Superior temporal gyrus (tissue), 1 donor: ENCODE measurements around the gene RIPOR1.
A peak's percentile ranks its signal among the peaks of the same experiment; 100 is the strongest.

Source experiments
- DNase-seq: peaks from one replicate; pipeline ENCODE4 v3.0.0-alpha.2; 2016; ENCODE audit errors: extremely low spot score

Gene RIPOR1

DNA sequence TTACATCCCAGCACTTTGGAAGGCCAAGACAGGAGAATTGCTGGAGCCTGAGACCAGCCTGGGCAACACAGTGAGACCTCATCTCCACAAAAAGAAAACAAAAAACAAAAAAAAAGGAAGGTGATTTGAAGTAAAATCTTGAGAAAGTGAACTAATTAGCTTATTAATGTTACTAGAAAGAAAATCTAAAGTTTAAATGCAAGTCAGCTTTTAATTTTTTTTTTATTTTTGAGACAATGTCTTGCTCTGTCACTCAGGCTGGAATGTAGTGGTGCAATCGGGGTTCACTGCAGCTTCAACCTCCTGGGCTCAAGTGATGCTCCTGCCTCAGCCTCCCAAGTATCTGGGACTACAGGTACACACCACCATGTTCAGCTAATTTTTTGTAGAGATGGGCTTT lies 30.2 kb downstream of the RIPOR1 start:
- no peak for DNase-seq

DNA sequence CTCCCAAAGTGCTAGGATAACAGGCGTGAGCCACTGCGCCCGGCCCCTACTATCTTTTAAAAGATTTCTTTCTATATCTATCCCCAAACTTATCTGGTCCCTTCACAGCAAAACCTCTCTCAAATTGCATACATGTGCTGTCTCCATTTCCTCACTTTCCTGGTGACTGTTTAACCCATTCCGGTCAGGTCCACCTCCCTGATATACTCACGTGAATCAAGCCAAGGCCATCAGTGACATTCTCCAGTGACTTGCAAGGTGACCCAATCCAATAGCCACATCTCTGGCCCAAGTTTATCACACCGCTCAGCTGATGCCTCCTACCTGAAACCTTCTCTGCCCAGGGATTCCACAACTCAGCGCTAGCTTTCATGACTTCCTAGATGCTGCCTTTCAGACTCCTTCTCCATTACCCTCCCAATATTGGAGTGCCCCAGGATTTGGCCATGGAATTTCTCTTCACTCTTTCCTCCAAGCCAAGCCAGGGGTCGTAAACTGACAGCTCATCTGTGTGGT lies 32.3 kb downstream of the RIPOR1 start:
- DNase-seq, result no peak

DNA sequence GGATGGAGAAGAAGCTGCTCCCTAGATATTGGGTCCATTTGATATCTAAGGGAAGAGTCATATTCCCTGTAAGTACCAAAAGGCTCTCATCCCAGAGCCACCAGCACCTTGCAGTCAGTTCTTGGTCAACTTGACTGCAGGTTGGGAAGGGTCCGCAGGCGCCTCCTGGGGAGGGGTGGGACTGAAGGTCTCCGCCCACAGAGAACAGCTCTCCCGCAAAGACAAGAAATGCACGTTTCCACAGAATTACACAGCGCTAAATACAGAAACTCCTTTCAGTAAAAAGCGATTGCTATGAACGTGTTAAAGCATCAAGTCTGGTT lies 32.8 kb downstream of the RIPOR1 start:
- no peak for DNase-seq

DNA sequence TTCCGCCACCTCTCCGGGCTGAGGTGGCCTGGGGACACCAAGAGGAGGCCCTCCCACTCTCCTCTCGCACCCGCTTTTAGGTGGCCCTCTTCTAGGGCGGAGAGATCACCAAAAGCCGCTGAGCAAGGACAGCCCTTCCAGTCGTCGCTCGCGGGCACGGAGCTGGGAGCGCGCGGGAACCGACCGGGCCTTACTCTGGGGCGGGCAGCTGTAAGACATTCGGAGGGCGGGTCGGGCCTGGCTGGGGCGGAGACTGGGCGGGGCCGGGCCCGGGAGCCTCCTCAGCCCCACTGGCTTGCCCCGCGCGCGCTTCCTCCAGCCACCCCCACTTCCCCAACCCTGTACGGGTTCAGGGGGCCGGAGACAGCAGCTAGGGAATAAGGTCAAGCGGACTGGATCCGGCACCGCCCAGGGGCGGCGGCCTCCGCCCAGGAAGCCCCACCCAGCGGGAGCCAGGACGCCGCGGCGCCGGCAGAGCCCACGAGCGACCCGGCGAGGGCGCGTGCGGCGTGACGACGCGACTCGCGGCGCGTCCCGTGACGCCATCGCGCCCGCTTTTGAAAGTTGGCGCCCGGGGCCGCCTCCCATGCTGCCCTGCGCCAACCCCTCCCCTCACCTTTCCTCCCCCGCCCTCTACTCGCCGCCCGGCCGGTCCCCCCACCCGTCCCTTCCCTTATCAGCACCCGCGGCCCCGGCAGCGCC lies 33.3 kb downstream of the RIPOR1 start:
- peak; percentile 91 for DNase-seq

DNA sequence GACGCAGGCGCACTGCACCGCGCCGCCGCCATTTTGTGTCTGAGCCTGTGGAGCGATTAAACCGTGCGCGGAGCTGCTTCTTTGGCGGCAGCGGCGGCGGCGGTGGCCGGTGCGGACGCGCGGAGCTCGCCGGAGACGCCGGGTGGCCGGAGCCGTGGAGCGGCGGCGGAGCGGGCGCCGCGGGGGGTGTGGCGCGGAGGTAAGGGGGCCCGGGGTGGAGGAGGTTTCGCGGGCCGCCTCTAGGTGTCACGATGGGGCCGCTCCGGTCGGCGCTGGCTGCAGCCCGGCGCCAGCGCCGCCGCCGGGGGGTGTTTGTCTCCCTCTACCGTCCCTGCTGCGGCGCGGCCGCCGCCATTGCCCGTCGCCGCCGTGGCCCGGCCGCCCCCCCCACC lies 33.9 kb downstream of the RIPOR1 start, which contains the start of gene CTCF:
TSS of gene CTCF (plus strand) at position 1 of the 392 bp plus-strand sequence. CDS start 48,307 bp downstream, outside the sequence.
- DNase-seq, result peak; percentile 68

DNA sequence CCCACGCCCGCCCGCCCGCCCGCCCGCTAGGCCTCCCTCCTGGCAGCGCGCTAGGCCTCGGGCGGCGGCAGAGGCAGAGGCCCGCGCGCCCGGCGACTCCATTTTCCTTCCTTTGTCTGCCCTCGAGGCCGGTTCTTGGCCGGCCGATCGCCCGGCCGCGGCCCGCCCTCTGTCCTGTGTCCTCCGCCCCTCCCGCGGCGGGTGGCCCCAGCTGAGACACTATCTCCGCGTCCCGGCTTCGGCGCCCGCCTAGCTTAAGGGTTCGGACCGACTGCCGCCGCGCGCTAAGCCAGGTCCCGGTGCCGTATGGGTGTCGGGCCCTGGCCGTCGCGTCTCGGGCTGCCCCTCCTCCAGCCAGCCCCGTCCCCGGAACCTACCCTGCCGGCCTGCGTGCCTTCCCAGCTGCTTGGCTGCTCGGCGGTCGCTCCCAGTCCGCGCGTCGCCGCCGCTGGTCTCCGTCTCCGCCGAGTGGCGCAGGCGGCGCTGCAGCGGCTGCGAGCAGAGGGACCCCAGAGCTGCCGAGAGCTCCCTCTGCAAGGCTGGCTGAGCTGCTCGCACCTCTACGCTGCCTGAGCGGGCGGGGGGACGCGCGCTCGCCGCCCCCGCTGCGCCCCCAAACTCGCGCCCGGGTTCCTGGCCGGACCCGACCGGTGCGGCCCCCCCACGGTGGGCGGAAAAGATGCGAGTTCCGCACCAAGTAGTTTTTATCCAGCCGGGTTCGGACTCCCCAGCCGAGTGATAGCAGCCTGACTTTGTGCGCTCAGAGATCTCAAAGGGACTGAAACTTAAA lies 34.5 kb downstream of the RIPOR1 start:
- peak; percentile 47 for DNase-seq

DNA sequence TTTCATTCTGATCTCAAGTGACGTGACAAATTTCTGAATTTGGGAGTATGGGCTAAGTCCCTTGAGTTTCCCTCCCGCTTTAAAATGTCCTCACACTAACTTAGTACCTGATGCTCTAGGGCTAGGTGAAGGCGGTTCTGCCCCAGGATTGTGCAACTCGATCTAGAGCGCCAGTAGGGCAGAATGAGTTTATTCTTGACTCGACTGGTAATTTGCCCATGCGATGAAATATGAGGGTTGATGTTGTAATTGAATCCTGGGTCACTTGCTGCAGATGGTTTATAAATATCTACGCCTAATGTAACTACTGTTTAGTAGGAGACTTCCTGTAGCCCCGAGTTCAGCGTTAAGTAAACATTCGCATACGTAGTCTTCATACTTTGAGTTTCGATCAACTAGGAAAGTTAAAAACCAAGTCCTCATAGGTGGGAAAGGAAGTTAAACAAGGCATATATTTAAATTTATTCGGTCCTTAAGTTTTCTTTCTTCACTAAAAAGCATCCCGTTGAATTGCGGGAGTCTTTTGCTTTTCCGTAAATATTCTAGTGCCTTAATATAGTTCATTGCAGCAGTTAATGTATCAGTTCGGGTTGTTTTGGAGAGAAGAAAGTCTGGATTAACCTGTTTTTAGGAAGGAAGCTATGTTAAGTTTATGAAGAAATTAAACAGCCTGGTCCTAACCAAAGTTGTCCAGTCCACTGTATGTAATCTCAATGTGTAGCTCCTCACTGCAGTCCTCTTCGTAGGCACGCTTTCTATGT lies 35.3 kb downstream of the RIPOR1 start:
- peak; percentile 45 for DNase-seq

DNA sequence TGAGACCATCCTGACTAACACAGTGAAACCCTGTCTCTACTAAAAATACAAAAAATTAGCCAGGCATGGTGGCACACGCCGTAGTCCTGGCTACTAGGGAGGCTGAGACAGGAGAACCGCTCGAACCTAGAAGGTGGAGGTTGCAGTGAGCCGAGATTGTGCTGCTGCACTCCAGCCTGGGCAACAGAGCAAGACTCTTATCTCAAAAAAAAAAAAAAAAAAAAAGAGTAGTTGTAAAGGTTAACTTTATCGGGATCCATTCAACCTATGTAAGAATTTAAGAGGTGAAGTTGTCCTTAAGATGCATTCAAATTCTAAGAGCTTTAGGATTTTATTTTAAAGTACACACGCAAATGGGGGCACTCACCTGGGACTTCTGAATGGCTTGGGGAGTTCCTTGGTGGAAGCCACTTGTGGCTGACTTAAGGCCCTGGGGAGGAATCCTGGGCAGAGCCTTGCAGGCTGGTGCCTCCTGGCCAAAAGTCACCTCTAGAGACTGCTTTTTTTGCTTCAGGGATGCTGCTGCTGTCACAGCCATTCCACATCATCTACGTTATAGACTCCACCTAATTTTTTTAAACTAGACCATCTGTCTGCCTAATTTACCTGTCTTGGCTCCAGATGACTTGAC lies 37.0 kb downstream of the RIPOR1 start:
- no peak for DNase-seq

DNA sequence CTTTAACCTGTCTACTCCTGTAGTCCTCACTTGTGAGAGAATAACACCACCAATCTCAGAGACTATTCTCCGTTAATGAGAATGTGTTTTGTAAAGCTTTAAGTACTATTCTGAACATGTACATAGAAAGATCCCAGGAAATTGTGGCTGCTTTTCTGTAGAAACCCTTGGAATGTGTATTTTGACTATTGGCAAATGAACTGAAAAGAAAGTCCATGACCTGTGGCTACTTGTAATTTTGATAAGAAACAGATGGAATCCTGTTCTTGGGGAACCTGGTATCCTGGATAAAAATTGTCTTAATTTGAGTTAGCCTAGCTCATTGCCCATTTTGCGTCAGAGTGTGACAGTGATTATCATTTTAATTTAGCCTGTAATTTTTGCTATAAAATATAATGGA lies 42.8 kb downstream of the RIPOR1 start:
- no peak for DNase-seq

DNA sequence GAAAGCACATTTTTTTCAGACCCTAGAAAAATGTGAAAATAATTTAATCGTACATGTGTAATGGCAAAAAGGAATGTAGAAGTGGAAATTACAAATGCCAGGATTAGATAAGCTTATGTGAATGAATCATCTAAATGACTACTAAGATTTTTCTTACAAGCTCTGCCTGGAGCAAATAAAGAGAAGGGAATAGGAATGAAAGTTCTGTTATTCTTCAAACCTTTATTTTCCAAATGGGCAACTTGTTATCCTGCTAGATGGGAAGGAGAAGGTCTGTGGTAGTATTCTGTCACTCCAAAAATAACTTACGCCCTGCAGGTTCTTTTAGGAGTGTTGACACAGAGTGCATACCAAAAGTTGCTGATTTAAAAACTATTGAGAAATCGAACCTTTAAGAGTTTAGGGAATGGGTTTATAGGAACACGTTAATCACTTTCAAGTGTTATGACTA lies 43.4 kb downstream of the RIPOR1 start:
- no peak for DNase-seq

DNA sequence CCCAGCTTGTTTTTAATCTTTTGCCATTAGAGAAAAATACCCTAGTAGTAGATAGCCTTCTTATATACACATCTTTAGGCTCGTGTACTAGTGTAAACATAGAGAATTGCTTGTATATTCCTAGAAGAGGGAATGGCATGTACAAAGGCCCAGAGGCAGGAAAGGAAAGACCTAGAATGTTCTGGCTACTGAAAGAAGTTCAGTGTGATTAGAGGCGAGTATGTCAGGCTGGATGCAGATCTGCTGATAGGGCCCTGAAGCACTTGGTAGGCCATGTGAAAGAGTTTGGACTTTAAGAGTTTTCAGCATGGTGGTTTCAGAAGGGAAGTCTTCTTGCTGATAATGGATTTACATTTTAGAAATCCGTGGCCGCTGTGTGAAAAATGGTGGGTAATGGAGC lies 51.1 kb downstream of the RIPOR1 start:
- DNase-seq, result no peak

DNA sequence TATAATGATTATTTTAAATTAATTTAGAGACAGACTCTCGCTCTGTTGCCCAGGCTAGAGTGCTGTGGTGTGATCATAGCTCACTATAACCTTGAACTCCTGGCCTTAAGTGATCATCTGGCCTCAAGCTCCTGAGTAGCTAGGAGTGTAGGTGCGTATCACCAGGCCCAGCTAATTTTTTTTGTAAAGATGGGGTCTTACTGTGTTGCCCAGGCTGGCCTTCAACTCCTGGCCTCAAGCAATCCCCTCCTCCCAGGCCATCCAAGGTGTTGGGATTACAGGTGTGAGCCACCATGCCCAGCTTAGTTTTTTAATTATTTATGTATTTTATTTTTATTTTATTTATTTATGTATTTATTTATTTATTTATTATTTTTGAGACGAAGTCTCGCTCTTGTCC lies 51.6 kb downstream of the RIPOR1 start:
- no peak for DNase-seq

DNA sequence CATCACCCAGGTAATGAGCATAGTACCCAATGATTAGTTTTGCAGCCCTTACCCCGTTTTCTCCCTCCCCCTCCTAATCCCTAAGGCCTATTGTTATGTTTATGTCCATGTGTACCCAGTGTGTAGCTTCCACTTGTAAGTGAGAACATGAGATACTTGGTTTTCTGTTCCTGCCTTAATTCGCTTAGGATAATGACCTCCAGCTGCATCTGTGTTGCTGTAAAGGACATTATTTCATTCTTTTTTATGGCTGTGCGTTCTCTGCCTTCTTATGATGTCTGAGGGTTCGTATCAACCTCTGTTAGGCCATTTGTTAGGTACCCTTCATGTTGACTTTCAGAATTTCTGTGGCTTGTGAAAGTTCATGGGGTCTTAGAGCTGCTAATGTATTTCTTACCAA lies 64.7 kb downstream of the RIPOR1 start:
- no peak for DNase-seq

DNA sequence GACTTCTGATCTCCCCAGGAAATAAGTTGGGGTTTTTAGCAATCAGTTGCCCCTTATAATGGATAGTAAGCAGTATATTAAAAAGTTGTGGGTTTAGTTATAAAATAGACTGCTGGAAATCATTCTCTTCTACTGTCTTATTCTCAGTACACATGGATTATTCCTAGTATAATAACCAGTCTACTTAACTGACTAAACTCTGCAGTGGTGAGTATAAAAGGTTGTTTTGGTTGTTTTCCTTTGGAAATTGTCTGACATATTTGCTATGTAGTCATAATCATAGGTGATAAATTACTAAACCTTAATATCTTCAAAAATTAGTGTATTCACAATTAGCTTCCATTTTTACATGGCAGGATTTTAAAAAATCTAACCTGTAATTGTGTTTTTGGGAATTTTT lies 65.1 kb downstream of the RIPOR1 start:
- no peak for DNase-seq

DNA sequence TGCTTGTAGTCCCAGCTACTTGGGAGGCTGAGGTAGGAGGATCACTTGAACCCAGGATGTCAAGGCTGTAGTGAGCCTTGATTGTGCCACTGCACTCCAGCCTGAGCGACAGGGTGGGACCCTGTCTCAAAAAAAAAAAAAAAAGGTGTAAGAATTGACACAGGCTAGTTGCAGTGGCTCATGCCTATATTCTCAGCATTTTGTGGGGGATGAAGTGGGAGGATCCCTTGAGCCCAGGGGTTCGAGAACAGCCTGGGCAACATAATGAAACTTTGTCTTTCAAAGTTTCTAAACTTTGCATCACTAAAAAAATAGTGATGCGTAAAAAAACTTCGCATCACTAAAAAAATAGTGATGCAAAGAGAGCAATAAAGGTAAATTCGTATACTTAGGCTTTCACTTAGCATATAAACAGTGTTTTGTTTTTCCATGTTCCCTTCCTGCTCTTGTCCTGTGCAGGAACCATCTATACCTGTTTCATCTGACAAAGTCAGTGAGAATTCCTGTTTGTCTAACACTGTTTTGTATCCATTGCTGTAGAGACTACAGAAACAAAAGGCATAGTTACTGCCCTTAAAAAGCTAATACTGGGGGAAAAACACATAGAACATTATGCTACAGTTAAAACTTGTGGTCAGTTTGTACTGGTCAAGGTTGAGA lies 65.8 kb downstream of the RIPOR1 start:
- DNase-seq, result no peak

DNA sequence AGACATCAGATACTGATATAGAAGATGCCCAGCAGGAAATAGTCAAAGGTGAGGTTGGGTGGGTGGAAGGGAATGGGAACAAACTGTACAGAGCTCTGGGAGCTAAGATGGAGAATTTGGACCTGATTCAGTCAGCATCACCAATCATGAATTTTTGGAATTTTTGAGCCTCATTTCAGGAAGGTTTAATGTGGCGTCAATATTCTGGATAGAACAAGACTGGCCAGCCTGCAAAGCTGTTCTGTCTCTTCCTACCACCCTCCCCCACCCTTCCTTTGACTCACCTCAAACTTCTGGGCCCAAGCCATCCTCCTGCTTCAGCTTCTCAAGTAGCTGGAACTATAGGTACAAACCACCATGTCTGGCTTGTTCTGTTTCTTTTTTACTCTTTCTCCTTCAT lies 66.3 kb downstream of the RIPOR1 start:
- DNase-seq, result no peak
